NK-92 treated with Interleukin-12 subunit alpha and Interleukin-12 subunit beta, amount 100 ng/mL, for 24 hours (cell line): ENCODE measurements around the gene JARID2.

Source experiments
- DNase-seq: peaks from one replicate; lab custom pipeline; 2025; lab: John Stamatoyannopoulos, UW

JARID2 gene

GRCh38 chr6:15356937-15357336 lies 111.1 kb downstream of the JARID2 start:
- DNase-seq = no peak

GRCh38 chr6:15357782-15358181 lies 111.9 kb downstream of the JARID2 start:
- DNase-seq = no peak

- no peak for DNase-seq
Observed at GRCh38 chr6:15358579-15359327, 112.9 kb downstream of the JARID2 start.

- DNase-seq = no peak
Observed at GRCh38 chr6:15359335-15359862, 113.5 kb downstream of the JARID2 start.

GRCh38 chr6:15360300-15360699 lies 114.4 kb downstream of the JARID2 start:
- no peak for DNase-seq

- DNase-seq = no peak
Observed at GRCh38 chr6:15361197-15361596, 115.3 kb downstream of the JARID2 start.

GRCh38 chr6:15362274-15363160 lies 116.6 kb downstream of the JARID2 start:
- DNase-seq = no peak

- no peak for DNase-seq
Observed at GRCh38 chr6:15363164-15363522, 117.3 kb downstream of the JARID2 start.

- DNase-seq = no peak
Observed at GRCh38 chr6:15363523-15364400, 117.9 kb downstream of the JARID2 start.

- no peak for DNase-seq
Observed at GRCh38 chr6:15364401-15365037, 118.7 kb downstream of the JARID2 start.

GRCh38 chr6:15365273-15365687 lies 119.4 kb downstream of the JARID2 start:
- DNase-seq = no peak

- no peak for DNase-seq
Observed at GRCh38 chr6:15366003-15366535, 120.2 kb downstream of the JARID2 start.

- DNase-seq = no peak
Observed at GRCh38 chr6:15366879-15367278, 121.0 kb downstream of the JARID2 start.

- no peak for DNase-seq
Observed at GRCh38 chr6:15368186-15368585, 122.3 kb downstream of the JARID2 start.

GRCh38 chr6:15368873-15369272 lies 123.0 kb downstream of the JARID2 start:
- DNase-seq = no peak

- no peak for DNase-seq
Observed at GRCh38 chr6:15369838-15370237, 124.0 kb downstream of the JARID2 start.

GRCh38 chr6:15370733-15371671 lies 125.1 kb downstream of the JARID2 start:
- DNase-seq = no peak

GRCh38 chr6:15372932-15373331 lies 127.1 kb downstream of the JARID2 start:
- DNase-seq = no peak

- no peak for DNase-seq
Observed at GRCh38 chr6:15374119-15374518, 128.2 kb downstream of the JARID2 start.

- no peak for DNase-seq
Observed at GRCh38 chr6:15375018-15375417, 129.1 kb downstream of the JARID2 start.
